Measurements from ENCODE around the gene SOCS1.

GRCh38 chr16:11207646-11208045, 48.4 kb downstream of the SOCS1 start:
- TF ChIP-seq, protein P1, sequence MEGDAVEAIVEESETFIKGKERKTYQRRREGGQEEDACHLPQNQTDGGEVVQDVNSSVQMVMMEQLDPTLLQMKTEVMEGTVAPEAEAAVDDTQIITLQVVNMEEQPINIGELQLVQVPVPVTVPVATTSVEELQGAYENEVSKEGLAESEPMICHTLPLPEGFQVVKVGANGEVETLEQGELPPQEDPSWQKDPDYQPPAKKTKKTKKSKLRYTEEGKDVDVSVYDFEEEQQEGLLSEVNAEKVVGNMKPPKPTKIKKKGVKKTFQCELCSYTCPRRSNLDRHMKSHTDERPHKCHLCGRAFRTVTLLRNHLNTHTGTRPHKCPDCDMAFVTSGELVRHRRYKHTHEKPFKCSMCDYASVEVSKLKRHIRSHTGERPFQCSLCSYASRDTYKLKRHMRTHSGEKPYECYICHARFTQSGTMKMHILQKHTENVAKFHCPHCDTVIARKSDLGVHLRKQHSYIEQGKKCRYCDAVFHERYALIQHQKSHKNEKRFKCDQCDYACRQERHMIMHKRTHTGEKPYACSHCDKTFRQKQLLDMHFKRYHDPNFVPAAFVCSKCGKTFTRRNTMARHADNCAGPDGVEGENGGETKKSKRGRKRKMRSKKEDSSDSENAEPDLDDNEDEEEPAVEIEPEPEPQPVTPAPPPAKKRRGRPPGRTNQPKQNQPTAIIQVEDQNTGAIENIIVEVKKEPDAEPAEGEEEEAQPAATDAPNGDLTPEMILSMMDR (IDR thresholded peaks at IDR 0.05): no peak
- TF ChIP-seq POLR2A (IDR thresholded peaks at IDR 0.05): no peak

All from heart left ventricle (tissue), 13 donors.